ENCODE measurements around the gene PALLD. TPM values are rescaled to one million over a fixed set of nuclear protein-coding genes. Genes with fewer than 3 reads are reported as not detected.

PALLD gene
- total and polyA plus RNA-seq, 7 donors = 40.7 to 1,991 (median 1,233) TPM

DNA sequence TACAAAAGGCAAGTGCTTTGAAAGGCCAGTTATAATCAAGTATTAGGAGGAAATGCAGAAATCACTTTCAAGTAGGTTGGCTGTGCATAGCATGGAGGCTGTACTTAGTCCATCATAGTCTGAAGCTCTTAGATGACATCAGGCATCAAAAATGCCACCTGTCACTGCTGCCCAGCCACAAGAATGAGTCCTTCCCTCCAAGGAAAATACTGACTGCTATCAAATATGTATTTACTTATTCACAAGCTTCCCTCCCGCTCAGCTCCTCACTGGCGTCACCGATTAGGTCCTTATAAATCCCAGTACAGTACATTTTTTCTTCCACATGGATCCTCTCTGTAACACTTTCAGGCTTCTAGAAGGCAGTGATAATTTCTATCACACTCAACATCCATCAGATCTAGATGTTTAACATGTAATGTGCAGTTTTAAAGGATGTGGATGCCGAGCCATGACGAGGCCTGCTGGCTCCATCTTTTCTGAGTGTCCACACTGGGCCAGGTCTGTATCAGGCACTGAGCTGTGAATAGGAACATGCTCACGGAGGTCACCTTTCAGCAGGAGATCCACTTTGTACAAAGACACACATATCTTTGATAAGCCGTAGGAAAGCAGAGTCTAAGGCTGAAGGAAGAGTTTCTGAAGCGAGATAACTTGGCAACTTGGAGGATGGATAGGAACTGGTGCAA, 121.9 kb downstream of the PALLD start:
- 95 to 97% methylated on average over 8 of the region's 8 CpGs for WGBS, 2 donors
- Histone ChIP-seq H3K9me3 (no peaks in the 10 kb centered on the region), H3K27ac (peak overlapping the region in 1 of 4 donors; percentile 77), H3K27me3 (no peaks in the 10 kb centered on the region), H3K4me1 (peaks cover 0 to 47% (median 36%) of the 10 kb centered on the region in 4 donors), H3K4me3 (no peak overlapping the region), H3K36me3 (no peaks in the 10 kb centered on the region)
- TF ChIP-seq POLR2AphosphoS5 (IDR thresholded peaks at IDR 0.05) (no peak), POLR2A (IDR thresholded peaks at IDR 0.05) (no peak), CTCF (IDR thresholded peaks at IDR 0.05) (no peak), EP300 (IDR thresholded peaks at IDR 0.05) (no peak)
- DNase-seq = no peak
- intact Hi-C loops (cut with DNase I) = no loop called here

- H3K4me1 ChIP-seq = peaks cover 0 to 47% (median 36%) of the 10 kb centered on the region in 4 donors
- H3K4me3 ChIP-seq = no peak overlapping the region
- intact Hi-C loops (cut with DNase I) = no loop called here
- H3K27ac ChIP-seq = peak overlapping the region in 1 of 4 donors; percentile 77
- no peaks in the 10 kb centered on the region for H3K9me3 ChIP-seq
- TF ChIP-seq POLR2A (IDR thresholded peaks at IDR 0.05) (no peak), EP300 (IDR thresholded peaks at IDR 0.05) (no peak), CTCF (IDR thresholded peaks at IDR 0.05) (no peak), POLR2AphosphoS5 (IDR thresholded peaks at IDR 0.05) (no peak)
- no peak for DNase-seq
- H3K36me3 ChIP-seq = no peaks in the 10 kb centered on the region
- no peaks in the 10 kb centered on the region for H3K27me3 ChIP-seq
These were observed 122.4 kb downstream of the PALLD start for GRCh38 chr4:168619266-168619631.

GRCh38 chr4:168621806-168622589, 125.1 kb downstream of the PALLD start:
- Histone ChIP-seq H3K36me3 (no peaks in the 10 kb centered on the region), H3K27ac (peak overlapping the region; percentile 50 to 77 (median 60)), H3K9me3 (no peaks in the 10 kb centered on the region), H3K4me1 (peaks cover 0 to 33% (median 27%) of the 10 kb centered on the region in 4 donors), H3K4me3 (no peak overlapping the region), H3K27me3 (no peaks in the 10 kb centered on the region)
- DNase-seq = no peak
- peak in 1 of 4 donors; percentile 40 for TF ChIP-seq EP300 (IDR thresholded peaks at IDR 0.05)
- TF ChIP-seq POLR2A (IDR thresholded peaks at IDR 0.05) = no peak
- TF ChIP-seq POLR2AphosphoS5 (IDR thresholded peaks at IDR 0.05) = no peak
- TF ChIP-seq CTCF (IDR thresholded peaks at IDR 0.05) = no peak
- WGBS, 2 donors = 76 to 84% methylated on average over 9 of the region's 9 CpGs
- intact Hi-C loops (cut with DNase I) = no loop called here

DNA sequence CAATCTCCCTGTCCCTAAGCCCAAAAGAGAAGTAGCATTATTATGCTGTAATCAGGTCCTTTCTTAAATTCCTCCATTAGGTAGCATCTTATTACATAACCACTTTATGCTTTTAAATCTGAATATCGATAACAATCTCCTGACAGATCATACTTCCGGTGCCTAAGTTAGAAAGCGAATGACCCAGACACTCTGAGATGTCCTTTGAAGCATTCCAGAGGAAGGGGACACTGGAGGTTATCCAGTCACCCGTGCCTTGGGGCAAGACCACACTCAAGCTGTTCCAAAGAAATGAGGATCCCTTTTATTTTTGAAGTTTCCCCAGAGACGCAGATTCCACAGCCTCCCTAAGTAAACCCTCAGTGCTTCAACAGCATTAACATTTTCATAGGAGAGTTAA, 125.7 kb downstream of the PALLD start:
- DNase-seq = no peak

More for the DNA sequence above, 125.7 kb downstream of the PALLD start:
- no peak overlapping the region for H3K4me3 ChIP-seq
- peaks cover 0 to 33% (median 27%) of the 10 kb centered on the region in 4 donors for H3K4me1 ChIP-seq
- WGBS, 2 donors = 87 to 94% methylated on average over 5 of the region's 5 CpGs
- H3K9me3 ChIP-seq = no peaks in the 10 kb centered on the region
- intact Hi-C loops (cut with DNase I) = no loop called here
- H3K36me3 ChIP-seq = no peaks in the 10 kb centered on the region
- TF ChIP-seq POLR2AphosphoS5 (IDR thresholded peaks at IDR 0.05) (no peak), POLR2A (IDR thresholded peaks at IDR 0.05) (no peak), EP300 (IDR thresholded peaks at IDR 0.05) (no peak), CTCF (IDR thresholded peaks at IDR 0.05) (no peak)
- H3K27ac ChIP-seq = peak overlapping the region; percentile 50 to 77 (median 60)
- no peaks in the 10 kb centered on the region for H3K27me3 ChIP-seq

Data from sigmoid colon (tissue), 7 donors.